SK-N-MC (cell line): ENCODE results near the gene RGS7.
A peak's percentile ranks its signal among the peaks of the same experiment; 100 is the strongest.
"Not testable (repeated sequence)": the region's sequence is repeated elsewhere in the genome, so short reads cannot be mapped to it uniquely, and the experiment has no call there.

Experiments
- DNase-seq: peaks from one replicate; pipeline ENCODE4 v3.0.0-alpha.2; 2011; ENCODE audit warnings: low read depth, low spot score
- H3K27ac ChIP-seq: fragments of 200-600 bp; sonication (generic); 2 replicates; pipeline ENCODE4 v1.5.1; 2016; ENCODE audit warnings: mixed run types
- H3K36me3 ChIP-seq: fragments of 200-600 bp; sonication (generic); 2 replicates; pipeline ENCODE4 v1.6.1; 2017; ENCODE audit warnings: antibody characterized with exemption, low read length, mixed read lengths; ENCODE audit not compliant: insufficient read depth
- H3K4me3 ChIP-seq: fragments of 200-600 bp; sonication (generic); 2 replicates; pipeline ENCODE4 v1.5.1; 2016
- H3K9ac ChIP-seq: fragments of 200-600 bp; sonication (generic); 2 replicates; pipeline ENCODE4 v1.8.0; 2017; ENCODE audit warnings: mixed run types, mixed read lengths; ENCODE audit not compliant: insufficient read length
- H3K9me3 ChIP-seq: fragments of 200-600 bp; sonication (generic); 2 replicates; pipeline ENCODE4 v1.6.1; 2017; ENCODE audit warnings: low read depth, mild to moderate bottlenecking, antibody characterized with exemption, low read length, moderate library complexity, mixed read lengths
- EZH2 ChIP-seq: fragments of 200-600 bp; sonication (generic); IDR thresholded peaks from one replicate; pipeline ENCODE4 v1.6.1; 2017; ENCODE audit warnings: antibody characterized with exemption
- FOXP2 ChIP-seq: optimal IDR thresholded peaks from 2 replicates; pipeline ENCODE3; 2011; ENCODE audit warnings: mild to moderate bottlenecking, moderate library complexity; ENCODE audit not compliant: insufficient read depth; ENCODE audit errors: extremely low read length, control extremely low read depth
- POLR2AphosphoS5 ChIP-seq: IDR thresholded peaks from 2 replicates; pipeline ENCODE4 v1.6.1; 2012; ENCODE audit warnings: mild to moderate bottlenecking, low read depth, low read length, borderline replicate concordance

Gene RGS7

DNA sequence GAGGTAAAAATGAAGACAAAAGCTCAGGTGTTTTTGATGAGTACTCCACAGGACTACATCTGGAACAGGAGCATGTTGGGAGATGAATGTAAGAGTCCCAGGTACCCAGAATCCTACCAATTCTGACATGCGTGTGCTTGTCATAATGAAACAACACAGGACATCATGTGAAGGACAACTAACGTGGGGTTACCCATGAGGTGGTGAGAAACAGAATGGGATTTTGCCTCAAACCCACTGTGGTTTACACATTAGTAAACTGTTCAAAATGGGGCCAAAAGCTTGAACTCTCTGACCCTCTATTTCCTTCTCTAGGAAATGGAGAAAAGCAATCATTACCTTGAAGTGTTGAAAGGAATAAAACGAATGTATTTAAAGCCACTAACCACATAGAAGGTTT, 266.2 kb downstream of the RGS7 start:
- no peak for DNase-seq
- TF ChIP-seq FOXP2 (no peak), EZH2 (no peak), POLR2AphosphoS5 (no peak)
- no peaks in the 10 kb centered on the region for H3K36me3 ChIP-seq

DNA sequence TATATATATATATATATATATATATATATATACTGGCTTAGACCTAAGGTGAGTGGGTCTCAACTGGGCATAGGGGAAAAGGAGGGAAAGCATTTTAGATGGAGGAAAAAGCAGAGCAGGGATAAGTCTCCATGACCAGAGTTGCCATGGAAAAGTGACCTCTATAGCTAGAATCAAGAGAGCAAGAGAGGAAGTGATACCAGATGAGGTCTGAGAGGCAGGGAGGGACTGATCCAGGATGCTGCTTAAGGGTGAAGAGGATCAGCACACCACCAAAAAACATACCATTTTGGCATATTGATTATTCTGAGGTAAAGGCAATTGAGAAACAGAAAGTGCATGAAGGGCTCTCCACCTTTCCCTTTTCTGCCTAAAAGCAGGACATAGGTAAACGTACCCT, 267.9 kb downstream of the RGS7 start:
- not testable (repeated sequence) for H3K9me3 ChIP-seq, H3K27ac ChIP-seq, H3K36me3 ChIP-seq, H3K4me3 ChIP-seq, H3K9ac ChIP-seq, DNase-seq

More for the DNA sequence above, 266.2 kb downstream of the RGS7 start:
- Histone ChIP-seq H3K9me3 (no peaks in the 10 kb centered on the region), H3K9ac (no peak overlapping the region), H3K4me3 (no peak overlapping the region), H3K27ac (no peak overlapping the region)

DNA sequence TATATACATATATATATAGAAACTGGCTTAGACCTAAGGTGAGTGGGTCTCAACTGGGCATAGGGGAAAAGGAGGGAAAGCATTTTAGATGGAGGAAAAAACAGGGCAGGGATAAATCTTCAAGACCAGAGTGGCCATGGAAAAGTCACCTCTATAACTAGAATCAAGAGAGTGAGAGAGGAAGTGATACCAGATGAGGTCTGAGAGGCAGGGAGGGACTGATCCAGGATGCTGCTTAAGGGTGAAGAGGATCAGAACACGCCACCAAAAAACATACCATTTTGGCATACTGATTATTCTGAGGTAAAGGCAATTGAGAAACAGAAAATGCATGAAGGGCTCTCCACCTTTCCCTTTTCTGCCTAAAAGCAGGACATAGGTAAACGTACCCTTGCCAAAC, 268.9 kb downstream of the RGS7 start:
- DNase-seq, H3K9ac ChIP-seq, H3K36me3 ChIP-seq, H3K4me3 ChIP-seq, H3K27ac ChIP-seq, H3K9me3 ChIP-seq: not testable (repeated sequence)

DNA sequence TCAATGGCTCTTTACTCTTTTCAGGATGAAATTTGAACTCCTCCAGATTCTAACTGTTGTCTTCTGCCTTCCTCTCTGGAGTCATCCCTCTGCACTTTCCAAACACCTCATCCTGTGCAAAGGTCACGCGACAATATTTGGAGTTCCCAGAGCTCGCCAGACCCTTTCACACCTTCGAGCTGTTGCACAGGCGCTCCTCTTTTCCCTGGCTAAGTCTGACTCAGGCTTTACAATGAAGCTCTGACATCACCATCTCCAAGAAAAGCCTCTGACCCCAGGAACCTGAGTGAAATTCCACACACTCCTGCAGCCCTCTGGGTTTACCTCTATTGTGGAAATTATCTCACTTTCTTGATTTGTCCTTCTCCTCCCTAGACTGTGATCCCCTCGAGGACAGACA, 270.3 kb downstream of the RGS7 start:
- no peak for TF ChIP-seq POLR2AphosphoS5
- no peak for TF ChIP-seq EZH2
- no peak for TF ChIP-seq FOXP2
- Histone ChIP-seq H3K27ac (no peak overlapping the region), H3K36me3 (no peaks in the 10 kb centered on the region), H3K4me3 (no peak overlapping the region), H3K9ac (no peak overlapping the region), H3K9me3 (no peaks in the 10 kb centered on the region)
- DNase-seq = no peak

DNA sequence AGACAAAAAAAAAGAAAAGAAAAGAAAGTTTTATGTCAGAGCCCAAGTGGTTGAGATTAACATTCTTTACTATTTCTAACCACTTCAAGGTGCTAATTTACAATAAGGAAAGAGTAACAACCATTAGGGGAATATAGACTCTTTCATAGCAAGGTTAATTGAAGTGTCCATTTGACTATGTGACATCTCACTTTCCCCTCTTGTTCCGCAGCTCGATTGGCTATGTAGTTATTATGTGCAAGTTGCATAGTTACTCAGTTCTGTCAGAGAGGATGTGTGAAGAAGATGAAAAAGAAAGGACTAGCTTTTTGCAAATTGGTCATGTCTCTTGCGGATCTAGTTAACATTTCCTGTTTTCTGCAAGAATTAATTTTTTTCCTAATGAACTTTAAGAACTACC, 273.7 kb downstream of the RGS7 start:
- TF ChIP-seq POLR2AphosphoS5 (no peak), FOXP2 (no peak), EZH2 (no peak)
- H3K9me3 ChIP-seq = no peaks in the 10 kb centered on the region
- no peak overlapping the region for H3K4me3 ChIP-seq
- no peak overlapping the region for H3K27ac ChIP-seq
- H3K9ac ChIP-seq = no peak overlapping the region
- H3K36me3 ChIP-seq = no peaks in the 10 kb centered on the region
- no peak for DNase-seq

DNA sequence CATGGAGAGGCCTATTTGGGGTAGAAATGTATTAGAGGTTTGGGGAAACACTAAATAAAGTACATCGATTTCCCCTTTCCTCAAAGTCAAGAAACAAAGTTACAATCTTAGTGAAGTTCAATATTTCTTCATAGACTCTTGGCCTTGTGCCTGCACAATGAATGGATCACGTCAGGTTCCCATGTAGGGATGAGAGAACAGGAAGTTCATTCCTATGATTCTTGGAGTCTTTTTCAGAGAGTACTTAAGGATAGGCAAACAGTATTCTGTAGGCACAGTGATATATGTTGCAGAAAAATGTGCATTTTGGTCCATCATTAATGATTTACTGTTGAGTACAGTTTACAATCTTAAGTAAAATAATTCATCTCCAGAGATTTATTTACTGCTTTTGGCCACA, 275.5 kb downstream of the RGS7 start:
- Histone ChIP-seq H3K27ac (no peak overlapping the region), H3K4me3 (no peak overlapping the region), H3K36me3 (no peaks in the 10 kb centered on the region), H3K9me3 (no peaks in the 10 kb centered on the region), H3K9ac (no peak overlapping the region)
- DNase-seq = no peak
- no peak for TF ChIP-seq EZH2
- no peak for TF ChIP-seq FOXP2
- TF ChIP-seq POLR2AphosphoS5 = no peak

DNA sequence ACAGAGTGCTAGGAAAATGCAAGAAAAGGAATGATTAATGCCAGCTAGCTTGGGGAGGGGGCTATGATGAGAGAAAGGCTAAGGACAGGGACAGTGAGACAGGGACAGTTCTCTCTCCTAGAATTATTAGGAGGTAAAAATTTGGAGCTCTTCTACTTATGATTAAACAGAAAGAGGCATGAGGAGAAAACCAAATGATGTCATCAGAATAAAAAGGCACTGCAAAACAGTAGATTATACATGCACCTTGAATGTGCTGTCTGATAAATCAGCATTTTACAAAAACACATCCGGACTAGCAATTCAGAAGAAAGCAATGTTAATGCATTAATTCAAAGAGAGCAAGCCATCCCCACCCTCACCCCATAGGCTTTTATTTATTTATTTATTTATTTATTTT, 277.5 kb downstream of the RGS7 start:
- no peak for DNase-seq
- H3K27ac ChIP-seq = no peak overlapping the region
- no peak overlapping the region for H3K9ac ChIP-seq
- H3K9me3 ChIP-seq = no peaks in the 10 kb centered on the region
- TF ChIP-seq EZH2 (no peak), POLR2AphosphoS5 (no peak), FOXP2 (no peak)
- no peak overlapping the region for H3K4me3 ChIP-seq
- H3K36me3 ChIP-seq = no peaks in the 10 kb centered on the region

DNA sequence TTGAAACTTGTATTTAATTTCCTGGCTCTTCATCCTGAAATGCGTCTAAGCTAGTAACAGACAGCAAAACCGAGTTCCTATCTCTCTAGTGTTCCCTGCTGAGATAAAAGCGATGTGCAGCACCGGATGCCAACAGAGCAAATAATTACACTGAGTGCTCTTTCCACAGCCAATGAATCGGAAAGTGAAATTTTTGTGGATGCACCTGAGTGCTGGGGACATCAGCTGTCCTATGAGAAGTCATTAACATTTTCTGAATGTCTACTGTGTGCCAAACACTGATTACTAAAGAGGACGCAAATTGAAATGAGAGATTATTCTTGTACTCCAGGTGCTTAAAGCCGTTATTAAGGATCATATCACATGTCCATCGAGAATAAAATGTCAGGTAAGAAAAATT, 278.0 kb downstream of the RGS7 start:
- Histone ChIP-seq H3K9ac (no peak overlapping the region), H3K36me3 (no peaks in the 10 kb centered on the region), H3K9me3 (no peaks in the 10 kb centered on the region), H3K27ac (no peak overlapping the region), H3K4me3 (no peak overlapping the region)
- TF ChIP-seq FOXP2 = no peak
- peak; percentile 33 for TF ChIP-seq EZH2
- no peak for DNase-seq

DNA sequence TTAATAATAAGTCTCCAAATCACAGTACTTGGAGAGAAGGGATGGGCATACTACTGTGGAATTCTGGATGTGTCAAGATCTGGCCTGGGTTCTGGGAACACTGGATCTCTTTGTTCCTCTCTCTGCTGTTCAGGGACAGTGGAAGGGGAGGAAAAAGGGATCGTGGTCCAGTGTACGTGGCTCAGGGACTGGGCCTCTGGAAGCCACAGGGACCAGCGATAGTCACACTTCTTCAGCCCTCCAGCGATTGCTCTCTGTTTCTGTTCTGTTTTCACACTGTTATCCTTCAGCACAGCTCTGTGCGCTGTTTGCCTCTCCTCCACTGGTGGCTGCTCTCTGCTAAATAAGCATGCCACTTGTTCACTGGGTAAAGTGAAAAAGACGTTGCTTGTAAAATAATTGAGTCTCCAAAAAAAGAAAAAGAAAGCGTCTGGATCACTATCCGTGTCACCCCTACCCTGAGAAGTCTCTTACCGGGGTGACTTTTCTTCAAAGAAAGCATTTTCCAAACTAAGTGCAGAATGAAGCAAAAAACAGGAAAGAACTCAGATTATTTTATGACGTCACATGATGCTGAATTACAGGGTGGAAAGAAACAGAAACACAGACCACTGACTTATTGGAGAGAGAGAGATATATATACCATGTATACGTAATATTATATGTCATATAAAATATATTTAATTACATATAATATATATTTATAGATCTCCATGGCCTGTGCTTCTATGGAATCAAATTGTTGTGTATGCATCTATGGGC, 279.4 kb downstream of the RGS7 start:
- H3K4me3 ChIP-seq = no peak overlapping the region
- no peak overlapping the region for H3K9ac ChIP-seq
- TF ChIP-seq FOXP2 (no peak), POLR2AphosphoS5 (no peak), EZH2 (no peak)
- no peak overlapping the region for H3K27ac ChIP-seq
- DNase-seq = no peak
- H3K36me3 ChIP-seq = no peaks in the 10 kb centered on the region
- H3K9me3 ChIP-seq = no peaks in the 10 kb centered on the region
